Measurements from ENCODE around the gene M1AP. TPM values are rescaled to one million over a fixed set of nuclear protein-coding genes. Genes with fewer than 3 reads are reported as not detected.

M1AP gene
- total RNA-seq, 1 donor from 2014 or later: 0.77 TPM

- TF ChIP-seq, protein P1, sequence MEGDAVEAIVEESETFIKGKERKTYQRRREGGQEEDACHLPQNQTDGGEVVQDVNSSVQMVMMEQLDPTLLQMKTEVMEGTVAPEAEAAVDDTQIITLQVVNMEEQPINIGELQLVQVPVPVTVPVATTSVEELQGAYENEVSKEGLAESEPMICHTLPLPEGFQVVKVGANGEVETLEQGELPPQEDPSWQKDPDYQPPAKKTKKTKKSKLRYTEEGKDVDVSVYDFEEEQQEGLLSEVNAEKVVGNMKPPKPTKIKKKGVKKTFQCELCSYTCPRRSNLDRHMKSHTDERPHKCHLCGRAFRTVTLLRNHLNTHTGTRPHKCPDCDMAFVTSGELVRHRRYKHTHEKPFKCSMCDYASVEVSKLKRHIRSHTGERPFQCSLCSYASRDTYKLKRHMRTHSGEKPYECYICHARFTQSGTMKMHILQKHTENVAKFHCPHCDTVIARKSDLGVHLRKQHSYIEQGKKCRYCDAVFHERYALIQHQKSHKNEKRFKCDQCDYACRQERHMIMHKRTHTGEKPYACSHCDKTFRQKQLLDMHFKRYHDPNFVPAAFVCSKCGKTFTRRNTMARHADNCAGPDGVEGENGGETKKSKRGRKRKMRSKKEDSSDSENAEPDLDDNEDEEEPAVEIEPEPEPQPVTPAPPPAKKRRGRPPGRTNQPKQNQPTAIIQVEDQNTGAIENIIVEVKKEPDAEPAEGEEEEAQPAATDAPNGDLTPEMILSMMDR (conservative IDR thresholded peaks at IDR 0.05): no peak
- H3K4me1 Mint-ChIP-seq: peaks cover 3% of the 10 kb centered on the region
- H3K27ac Mint-ChIP-seq (ENCODE audit: unreplicated experiment): no peak overlapping the region
- H3K9me3 Mint-ChIP-seq: no peaks in the 10 kb centered on the region
- peaks cover 95% of the 10 kb centered on the region for H3K27me3 Mint-ChIP-seq (ENCODE audit: low read depth)
- H3K36me3 Mint-ChIP-seq (ENCODE audit: low read depth): peaks cover 6% of the 10 kb centered on the region
- no peak for DNase-seq (ENCODE audit: low read depth, low spot score)
- H3K4me3 Mint-ChIP-seq: no peak overlapping the region
Observed at GRCh38 chr2:74515981-74516633, 132.0 kb downstream of the M1AP start.

DNA sequence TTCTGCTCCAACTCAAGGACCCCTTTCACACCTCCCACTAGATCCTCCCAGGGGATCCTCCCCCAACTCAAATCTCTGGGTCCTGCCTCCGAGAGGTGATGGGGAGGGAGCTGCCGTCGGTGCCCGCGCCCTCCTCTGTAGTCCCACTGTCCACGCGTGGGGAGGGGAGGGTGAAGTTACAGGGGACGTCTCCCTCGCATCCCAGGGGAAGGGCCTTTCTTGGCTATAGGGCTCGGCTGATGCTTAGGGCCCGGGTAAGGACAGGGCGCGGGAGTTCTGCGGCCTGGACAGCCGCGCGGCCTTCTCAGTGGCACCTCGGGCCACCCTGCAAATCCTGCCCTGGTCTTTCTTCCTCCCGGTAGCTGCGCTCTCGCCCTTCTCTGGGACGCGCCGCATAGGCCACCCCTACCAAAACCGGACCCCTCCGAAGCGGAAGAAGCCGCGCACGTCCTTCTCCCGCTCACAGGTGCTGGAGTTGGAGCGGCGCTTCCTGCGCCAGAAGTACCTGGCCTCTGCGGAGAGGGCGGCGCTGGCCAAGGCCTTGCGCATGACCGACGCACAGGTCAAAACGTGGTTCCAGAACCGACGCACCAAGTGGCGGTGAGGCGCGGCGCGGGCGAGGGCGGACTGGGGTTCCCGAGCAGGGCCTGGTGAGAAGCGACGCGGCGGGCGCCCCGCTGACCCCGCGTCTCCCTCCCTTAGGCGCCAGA, 132.7 kb downstream of the M1AP start:
- Mint-ChIP-seq H3K4me3 (no peak overlapping the region), H3K27ac (ENCODE audit: unreplicated experiment) (no peak overlapping the region), H3K9me3 (no peaks in the 10 kb centered on the region), H3K27me3 (ENCODE audit: low read depth) (peaks cover 95% of the 10 kb centered on the region), H3K4me1 (peaks cover 3% of the 10 kb centered on the region), H3K36me3 (ENCODE audit: low read depth) (peaks cover 6% of the 10 kb centered on the region)
- no peak for DNase-seq (ENCODE audit: low read depth, low spot score)
- TF ChIP-seq, protein P1 (conservative IDR thresholded peaks at IDR 0.05): no peak

GRCh38 chr2:74514368-74515270, 133.5 kb downstream of the M1AP start, which contains the start of gene TLX2:
Gene TLX2, plus strand, starts transcription at chr2:74514450. Its CDS starts 357 bp downstream, at chr2:74514807.
- peaks cover 95% of the 10 kb centered on the region for H3K27me3 Mint-ChIP-seq (ENCODE audit: low read depth)
- peak within 1 kb of the TSS; percentile 27 for H3K4me3 Mint-ChIP-seq
- H3K27ac Mint-ChIP-seq (ENCODE audit: unreplicated experiment): no peak within 1 kb of the TSS
- TF ChIP-seq, protein P1 (conservative IDR thresholded peaks at IDR 0.05): no peak
- peaks cover 6% of the 10 kb centered on the region for H3K36me3 Mint-ChIP-seq (ENCODE audit: low read depth)
- H3K9me3 Mint-ChIP-seq: no peaks in the 10 kb centered on the region
- no peak for DNase-seq (ENCODE audit: low read depth, low spot score)
- H3K4me1 Mint-ChIP-seq: peaks cover 3% of the 10 kb centered on the region

GRCh38 chr2:74513605-74514367, 134.3 kb downstream of the M1AP start:
- Mint-ChIP-seq H3K4me3 (peak overlapping the region; percentile 27), H3K27me3 (ENCODE audit: low read depth) (peaks cover 95% of the 10 kb centered on the region), H3K4me1 (peaks cover 4% of the 10 kb centered on the region), H3K36me3 (ENCODE audit: low read depth) (peaks cover 6% of the 10 kb centered on the region), H3K9me3 (no peaks in the 10 kb centered on the region), H3K27ac (ENCODE audit: unreplicated experiment) (no peak overlapping the region)
- TF ChIP-seq, protein P1 (conservative IDR thresholded peaks at IDR 0.05): no peak
- no peak for DNase-seq (ENCODE audit: low read depth, low spot score)

All from neural crest cell (in vitro differentiated cells).